GM13977 (cell line): Measurements from ENCODE around the gene IFNGR2.

Source experiments
- DNase-seq: peaks from one replicate; pipeline ENCODE4 v3.0.0; 2012; ENCODE audit warnings: low spot score
- CTCF ChIP-seq: IDR thresholded peaks from 2 replicates; pipeline ENCODE4 v1.5.1; 2012; ENCODE audit warnings: mild to moderate bottlenecking, control low read depth; ENCODE audit not compliant: insufficient read depth; ENCODE audit errors: extremely low read depth, missing control alignments
- in situ Hi-C: fragments of 300-500 bp; cut with MboI; formaldehyde crosslinking; loops from one replicate; pipeline ENCODE4 v1.12.0; 2022; ENCODE audit warnings: low sequenced_read_pairs, low pct_unique_long_range_greater_than_20kb, mixed read lengths, inconsistent platforms; ENCODE audit not compliant: unreplicated experiment

IFNGR2 gene

DNA sequence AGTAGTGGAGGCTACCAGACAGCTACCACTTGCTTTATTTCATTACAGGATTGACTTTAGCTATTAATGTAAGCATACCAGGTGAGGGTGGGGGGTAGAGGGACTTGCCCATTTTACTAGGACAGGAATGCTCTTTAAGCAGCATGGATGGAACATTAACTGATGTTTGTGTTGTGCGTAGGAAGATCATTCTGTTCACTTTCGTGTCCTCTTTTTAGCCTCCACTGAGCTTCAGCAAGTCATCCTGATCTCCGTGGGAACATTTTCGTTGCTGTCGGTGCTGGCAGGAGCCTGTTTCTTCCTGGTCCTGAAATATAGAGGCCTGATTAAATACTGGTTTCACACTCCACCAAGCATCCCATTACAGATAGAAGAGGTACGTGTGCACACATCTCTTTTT lies 29.3 kb downstream of the IFNGR2 start:
- DNase-seq = no peak
- in situ Hi-C loops = no loop called here
- no peak for TF ChIP-seq CTCF

DNA sequence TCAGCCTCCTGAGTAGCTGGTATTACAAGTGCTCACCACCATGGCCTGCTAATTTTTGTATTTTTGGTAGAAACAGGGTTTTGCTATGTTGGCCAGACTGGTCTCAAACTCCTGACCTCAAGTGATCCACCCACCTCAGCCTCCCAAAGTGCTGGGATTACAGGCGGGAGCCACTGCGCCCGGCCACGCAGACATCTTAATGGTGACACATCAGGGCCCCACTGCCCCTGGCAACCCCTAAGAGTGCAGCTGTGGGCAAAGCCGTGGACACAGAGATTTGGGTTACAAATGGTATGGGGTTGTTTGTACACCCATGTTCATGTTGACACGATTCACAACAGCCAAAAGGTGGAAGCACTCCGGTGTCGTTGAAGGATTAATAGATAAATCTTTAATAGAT lies 29.8 kb downstream of the IFNGR2 start:
- TF ChIP-seq CTCF = no peak

GRCh38 chr21:33433425-33434114 lies 30.4 kb downstream of the IFNGR2 start:
- DNase-seq = no peak
- in situ Hi-C loops = no loop called here
- no peak for TF ChIP-seq CTCF

More for the DNA sequence above, 29.8 kb downstream of the IFNGR2 start:
- in situ Hi-C loops = no loop called here
- DNase-seq = no peak

DNA sequence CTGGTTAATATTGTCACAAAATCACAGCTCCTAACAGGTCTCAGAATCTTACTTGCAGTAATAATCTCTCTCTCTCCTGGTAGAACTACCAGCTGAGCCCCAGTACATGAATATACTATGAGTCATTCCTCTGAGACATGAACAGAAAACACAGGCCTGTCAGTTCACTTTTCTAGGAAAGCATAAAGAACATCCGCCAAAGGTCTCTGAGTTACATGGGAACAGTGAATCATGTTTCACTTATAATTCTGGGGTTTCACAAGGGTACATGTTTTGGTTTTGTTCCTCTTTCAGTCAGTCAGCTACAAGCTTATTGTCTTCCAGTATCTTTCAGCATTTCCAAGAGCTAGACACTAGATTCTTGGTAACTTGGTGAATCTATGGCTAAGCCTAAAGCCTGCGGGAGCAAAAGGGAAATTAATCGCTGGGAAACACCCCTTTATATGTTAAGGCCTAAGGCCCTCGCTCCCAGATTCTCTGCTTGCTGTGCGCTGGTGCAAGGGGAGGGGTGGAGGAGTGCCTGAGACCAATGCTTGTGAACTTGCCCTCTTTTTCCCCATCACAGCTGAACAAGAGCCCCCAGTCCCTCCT lies 31.7 kb downstream of the IFNGR2 start:
- DNase-seq = peak; percentile 84
- in situ Hi-C loops = no loop called here
- no peak for TF ChIP-seq CTCF

DNA sequence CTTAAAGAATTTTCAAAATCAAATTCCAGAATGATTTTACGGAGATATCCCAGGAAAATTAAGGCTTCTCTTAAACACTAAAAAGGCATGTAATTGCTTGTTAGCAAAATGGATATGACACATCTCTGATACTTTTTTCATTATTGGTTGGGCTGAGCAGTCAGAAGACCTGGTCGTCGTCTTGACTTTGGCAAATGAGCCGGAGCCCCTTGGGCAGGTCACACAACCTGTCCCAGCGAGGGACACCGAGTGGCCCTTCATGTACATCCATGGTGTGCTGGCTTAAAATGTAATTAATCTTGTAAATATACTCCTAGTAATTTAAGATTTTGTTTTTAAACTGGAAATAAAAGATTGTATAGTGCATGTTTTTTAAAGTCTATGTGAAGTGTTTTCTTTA lies 33.9 kb downstream of the IFNGR2 start:
- in situ Hi-C loops = no loop called here
- TF ChIP-seq CTCF = no peak
- no peak for DNase-seq

GRCh38 chr21:33441489-33442477 lies 38.6 kb downstream of the IFNGR2 start:
- no peak for TF ChIP-seq CTCF
- in situ Hi-C loops = loop anchor here (5.0 to 10.0 kb wide), 2 partner anchors 239 to 607 kb away; no protein-coding TSS in a partner anchor
- DNase-seq = peak; percentile 62
